ENCODE data around the gene KRTAP4-16.
"Not testable (repeated sequence)": the region's sequence is repeated elsewhere in the genome, so short reads cannot be mapped to it uniquely, and the experiment has no call there.

The KRTAP4-16 gene

DNA sequence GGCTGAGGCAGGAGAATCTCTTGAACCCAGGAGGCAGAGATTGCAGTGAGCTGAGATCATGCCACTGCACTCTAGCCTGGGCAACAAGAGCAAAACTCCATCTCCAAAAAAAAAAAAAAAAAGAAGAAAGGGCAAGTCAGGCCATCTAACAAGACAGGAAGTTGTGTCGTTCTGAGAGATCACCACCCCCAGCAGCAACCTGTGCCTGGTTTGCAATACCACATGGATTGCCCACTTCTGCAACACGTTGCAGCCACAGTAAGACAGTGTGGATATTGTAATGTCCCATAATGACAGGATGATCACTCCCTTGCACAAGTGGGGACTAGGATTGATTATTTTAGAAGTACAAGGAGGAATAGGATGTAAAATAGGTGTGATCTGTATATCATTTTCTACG is 33.0 kb downstream of the KRTAP4-16 start:
- DNase-seq, result no peak

DNA sequence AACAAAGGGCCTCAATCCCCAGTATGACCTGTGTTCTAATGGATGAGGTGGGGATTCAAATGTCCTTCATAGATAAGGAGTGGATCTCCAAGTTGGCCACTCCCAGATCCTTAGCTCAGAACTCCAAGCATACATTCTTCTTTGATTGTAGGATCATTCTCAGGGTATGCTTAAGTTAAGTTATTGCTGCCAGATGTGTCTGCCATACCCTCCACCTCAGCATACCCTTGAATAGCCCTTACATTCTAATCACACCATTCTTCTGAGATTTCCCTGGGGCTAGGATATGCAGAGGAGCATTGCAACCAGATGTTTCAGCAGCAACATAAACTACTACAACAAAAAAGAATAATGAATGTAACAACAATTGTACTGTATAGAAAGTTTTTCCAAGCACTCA is 34.7 kb downstream of the KRTAP4-16 start:
- DNase-seq, result peak; percentile 78

DNA sequence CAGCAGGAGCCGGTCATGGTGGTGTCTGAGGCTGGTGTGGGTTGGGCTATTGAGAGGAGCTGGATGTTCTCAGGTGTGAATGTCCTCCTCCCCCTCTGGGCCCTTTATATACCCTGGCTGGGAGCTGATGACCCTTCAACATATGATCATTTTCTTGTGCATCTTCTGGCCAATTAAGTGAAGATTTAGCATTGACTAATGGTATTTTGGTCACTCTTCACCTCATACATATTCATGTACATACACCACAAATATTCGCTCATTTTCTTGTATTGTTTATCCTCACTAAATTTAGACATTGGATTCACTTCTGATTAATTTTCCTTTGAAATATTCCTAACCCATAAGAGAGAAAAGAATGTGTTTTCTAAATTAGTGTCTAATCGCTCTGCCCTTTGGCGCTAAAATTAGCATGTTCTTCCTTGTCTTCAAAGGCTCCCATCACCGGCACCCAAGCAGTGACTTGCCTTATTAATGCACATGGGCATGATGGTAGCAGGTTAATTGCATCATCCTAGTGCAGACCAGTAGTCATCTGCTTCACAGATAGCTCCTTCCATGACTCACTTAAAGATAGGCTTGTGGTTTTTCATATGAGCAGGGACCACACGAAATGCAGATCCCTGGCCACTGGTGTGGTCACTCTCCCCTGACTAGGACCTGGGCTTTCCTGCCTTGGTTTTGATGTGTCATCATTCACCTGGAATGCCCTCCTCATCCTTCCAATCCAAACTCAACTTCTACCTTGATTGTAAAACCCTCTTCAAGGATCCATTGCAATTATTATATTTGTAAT is 36.0 kb downstream of the KRTAP4-16 start, which contains the start of gene KRTAP2-4:
KRTAP2-4 (minus strand) TSS at position 51 of the 796 bp plus-strand sequence; CDS start at position 17, 34 bp downstream.
- peak; percentile 91 for DNase-seq

DNA sequence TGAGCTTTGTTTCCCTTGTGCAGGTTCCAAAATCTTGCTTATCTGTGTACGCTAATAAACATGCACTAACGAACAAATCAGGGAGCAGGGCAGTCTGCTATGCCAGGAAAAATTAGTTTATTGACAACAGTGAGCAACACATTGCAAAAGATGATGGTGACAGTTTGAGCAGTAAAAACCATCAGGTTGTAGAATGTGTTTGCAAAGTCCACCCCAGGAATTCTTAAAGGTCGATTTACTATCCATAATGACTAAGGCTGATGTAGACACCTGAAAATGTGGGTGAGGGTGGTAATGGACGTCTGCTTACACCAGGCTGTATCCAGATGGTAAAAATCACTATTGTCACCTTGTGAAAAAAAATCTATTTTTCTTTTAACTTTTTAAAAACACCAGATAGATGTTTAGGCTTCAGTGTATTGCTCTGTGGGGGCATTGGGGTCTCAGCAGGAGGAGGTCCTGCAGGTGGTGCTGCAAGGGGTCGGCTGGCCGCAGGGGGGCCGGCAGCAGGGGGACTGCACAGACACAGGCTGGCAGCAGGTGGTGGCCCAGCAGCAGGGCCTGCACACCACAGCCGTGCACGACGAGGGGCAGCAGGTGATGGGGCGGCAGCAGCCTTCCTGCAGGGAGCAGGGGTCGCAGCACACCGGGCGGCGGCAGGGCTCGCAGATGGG is 36.9 kb downstream of the KRTAP4-16 start:
- not testable (repeated sequence) for DNase-seq

DNA sequence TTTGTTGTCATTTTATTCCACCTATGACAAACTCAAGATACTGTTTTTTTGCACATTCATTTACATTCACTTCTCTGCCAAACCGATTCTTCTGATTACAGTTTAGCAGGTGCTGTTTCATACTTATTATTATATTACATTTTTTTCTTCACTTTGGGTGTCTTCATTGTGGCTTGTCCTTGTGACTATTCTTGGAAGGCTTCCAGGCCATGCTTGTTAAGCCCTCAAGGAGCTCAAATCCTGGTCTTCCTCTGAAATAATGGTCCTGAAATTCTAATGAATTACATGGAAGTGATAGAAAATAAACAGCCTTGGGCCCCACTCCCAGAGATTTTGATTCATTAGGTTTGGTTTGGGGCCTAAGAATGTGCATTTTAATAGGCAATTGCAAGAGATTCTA is 37.7 kb downstream of the KRTAP4-16 start:
- no peak for DNase-seq

DNA sequence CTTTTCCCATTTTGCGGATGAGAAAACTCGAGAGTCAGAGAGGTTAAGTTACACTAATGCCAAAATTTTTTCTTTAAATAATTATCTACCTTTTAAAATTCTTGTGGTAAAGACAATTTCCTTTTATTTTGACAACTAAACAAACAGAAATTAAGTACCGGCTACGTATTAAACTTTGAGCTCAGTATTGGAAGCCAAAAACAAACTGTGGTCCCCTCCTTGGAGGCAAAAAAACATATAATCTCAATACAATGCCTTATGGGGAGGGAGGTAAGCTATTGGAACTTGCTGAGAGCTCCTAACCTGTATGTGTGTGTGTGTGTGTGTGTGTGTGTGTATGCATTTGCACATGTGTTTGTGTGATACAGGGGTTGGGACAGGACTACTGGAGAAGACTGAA is 38.6 kb downstream of the KRTAP4-16 start:
- no peak for DNase-seq

DNA sequence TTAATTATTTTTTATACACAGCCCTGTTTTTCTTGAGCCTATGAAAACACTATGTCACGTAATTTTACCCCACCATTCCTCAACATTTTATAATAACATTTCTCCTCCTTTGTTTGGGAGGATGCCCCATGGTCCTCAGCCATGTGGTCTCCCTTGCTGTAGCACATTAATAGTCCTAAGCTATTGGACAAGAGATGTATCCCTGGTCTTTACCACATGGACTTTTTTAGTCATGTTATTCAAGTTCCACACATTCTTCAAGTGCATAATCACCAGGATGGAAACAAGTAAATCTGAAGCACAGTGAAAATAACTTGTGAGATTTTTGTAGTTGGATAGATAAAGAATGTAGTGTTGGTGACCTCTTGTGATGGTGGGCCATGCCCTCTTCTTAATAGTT is 40.0 kb downstream of the KRTAP4-16 start:
- DNase-seq, result peak; percentile 98

DNA sequence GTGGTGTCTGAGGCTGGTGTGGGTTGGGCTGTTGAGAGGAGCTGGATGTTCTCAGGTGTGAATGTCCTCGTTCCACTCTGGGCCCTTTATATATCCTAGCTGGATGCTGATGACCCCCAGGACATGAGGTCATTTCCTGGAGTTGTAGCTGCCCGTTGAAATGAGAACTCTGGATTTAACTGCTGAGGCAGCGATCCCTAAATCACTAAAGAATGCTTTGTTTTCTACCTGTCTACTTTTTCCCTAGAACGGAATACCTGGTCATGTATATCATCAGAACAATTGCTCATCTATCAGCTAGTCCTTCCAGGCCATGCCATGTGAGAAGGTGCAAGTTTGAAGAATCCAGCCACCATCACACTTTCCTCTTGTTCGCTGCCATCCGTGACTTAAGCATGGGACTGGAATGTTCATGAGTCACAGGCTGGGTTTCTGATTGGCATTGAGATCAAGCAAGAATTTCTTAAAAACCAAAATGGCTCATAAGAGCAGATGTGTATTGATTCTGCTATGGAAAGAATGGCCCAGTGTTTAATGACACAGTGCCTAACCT is 41.9 kb downstream of the KRTAP4-16 start, which contains the start of gene KRTAP2-3:
KRTAP2-3 (minus strand) TSS at position 63 of the 553 bp plus-strand sequence. CDS start 64 bp downstream, outside the sequence.
- DNase-seq, result peak; percentile 97

DNA sequence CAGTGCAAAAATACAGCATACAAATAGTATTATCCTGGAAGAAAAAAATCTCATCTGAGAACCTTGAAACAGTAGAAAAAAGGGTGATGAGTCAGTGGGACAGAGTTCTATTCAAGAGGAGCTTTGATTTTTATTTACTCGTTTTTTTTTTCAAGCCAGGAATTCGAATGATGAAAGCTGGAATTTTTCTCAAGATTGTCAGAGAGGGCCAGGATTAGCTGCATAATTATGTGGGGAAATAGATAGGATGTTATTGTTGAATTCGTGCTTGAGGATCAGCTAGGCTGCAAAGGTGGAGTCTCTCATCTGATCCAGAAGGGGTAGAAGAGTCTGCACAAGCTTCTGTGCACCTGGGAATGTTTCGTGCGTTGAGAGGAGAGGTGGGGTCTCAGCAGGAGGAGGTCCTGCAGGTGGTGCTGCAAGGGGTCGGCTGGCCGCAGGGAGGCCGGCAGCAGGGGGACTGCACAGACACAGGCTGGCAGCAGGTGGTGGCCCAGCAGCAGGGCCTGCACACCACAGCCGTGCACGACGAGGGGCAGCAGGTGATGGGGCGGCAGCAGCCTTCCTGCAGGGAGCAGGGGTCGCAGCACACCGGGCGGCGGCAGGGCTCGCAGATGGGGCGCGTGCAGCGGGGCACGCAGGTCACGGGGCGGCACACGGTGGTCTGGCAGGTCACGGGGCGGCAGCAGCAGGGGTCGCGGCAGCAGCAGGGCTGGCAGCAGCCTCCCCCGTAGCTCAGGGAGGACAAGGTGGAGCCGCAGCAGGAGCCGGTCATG is 42.5 kb downstream of the KRTAP4-16 start:
- peak; percentile 96 for DNase-seq

DNA sequence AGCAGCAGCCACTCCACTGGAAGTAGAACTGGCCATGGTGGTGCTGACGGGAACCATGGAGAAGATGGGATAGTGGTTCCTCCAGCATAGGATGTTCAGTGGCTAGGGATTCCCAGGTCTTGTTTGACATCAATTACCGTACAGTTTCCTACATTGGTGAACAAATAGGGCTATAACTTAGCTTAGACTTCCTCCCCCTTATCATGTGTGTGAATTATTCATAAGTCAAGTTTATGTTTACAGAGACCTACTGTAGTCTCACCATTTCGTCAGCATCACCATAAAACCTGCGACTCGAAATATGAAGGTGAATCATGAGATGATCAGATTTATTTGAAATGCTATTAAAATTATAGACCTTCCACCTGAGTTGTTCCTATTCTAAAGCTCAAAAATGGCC is 43.3 kb downstream of the KRTAP4-16 start:
- DNase-seq, result no peak

DNA sequence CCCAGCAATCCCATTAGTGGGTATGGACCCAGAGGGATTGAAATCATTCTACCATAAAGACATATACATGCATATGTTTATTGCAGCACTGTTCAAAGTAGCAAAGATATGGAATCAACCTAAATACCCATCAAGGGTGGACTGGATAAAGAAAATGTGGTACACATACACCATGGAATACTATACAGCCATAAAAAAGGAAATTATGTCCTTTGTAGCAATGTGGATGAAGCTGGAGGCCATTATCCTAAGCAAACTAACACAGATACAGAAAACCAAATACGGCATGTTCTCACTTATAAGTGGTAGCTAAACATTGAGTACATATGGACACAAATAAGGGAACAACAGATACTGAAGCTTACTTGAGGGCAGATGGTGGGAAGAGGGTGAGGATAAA is 44.5 kb downstream of the KRTAP4-16 start:
- DNase-seq, result no peak

DNA sequence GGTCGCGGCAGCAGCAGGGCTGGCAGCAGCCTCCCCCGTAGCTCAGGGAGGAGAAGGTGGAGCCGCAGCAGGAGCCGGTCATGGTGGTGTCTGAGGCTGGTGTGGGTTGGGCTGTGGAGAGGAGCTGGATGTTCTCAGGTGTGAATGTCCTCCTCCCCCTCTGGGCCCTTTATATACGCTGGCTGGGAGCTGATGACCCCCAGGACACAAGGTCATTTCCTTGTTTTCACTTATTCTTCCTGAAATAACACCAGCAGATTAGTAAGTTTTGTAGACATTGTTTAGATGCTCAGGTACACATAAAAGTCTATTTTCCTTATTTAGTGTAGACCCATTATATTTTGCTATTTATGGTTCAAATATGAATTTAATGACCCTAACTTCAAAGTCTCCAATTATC is 46.9 kb downstream of the KRTAP4-16 start, which contains the start of gene KRTAP2-2:
KRTAP2-2 (minus strand) TSS at position 101 of the 400 bp plus-strand sequence; CDS start at position 82, 19 bp downstream.
- not testable (repeated sequence) for DNase-seq

DNA sequence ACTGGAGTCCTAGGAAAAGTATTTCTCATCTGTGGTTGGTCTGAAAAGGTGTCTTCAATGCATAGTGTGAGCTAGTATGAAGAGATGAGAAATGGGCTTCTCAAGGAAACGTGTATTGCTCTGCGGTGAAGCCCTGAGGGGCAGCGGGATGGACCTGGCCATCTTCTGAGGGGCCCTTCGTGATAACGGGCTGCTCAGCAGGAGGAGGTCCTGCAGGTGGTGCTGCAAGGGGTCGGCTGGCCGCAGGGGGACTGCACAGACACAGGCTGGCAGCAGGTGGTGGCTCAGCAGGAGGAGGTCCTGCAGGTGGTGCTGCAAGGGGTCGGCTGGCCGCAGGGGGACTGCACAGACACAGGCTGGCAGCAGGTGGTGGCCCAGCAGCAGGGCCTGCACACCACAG is 47.5 kb downstream of the KRTAP4-16 start:
- not testable (repeated sequence) for DNase-seq

DNA sequence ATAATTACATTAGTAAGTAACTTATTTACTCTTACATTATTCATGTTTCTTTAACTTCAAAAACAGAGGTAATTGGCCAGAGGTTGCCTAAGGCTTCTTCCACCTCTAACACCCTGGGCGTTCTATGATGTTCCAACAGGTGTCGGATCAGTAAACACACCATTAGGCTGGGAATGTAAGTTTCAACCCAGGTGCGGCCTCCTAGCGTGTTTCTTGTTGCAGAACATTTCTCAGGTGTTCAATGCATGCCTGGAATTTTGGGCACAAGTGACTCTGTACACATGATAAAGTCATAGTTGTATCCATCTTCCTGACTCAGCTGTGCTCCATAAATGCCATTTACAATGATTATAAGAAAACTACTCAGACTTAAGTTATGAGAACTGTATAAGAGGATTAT is 48.0 kb downstream of the KRTAP4-16 start:
- DNase-seq, result no peak

DNA sequence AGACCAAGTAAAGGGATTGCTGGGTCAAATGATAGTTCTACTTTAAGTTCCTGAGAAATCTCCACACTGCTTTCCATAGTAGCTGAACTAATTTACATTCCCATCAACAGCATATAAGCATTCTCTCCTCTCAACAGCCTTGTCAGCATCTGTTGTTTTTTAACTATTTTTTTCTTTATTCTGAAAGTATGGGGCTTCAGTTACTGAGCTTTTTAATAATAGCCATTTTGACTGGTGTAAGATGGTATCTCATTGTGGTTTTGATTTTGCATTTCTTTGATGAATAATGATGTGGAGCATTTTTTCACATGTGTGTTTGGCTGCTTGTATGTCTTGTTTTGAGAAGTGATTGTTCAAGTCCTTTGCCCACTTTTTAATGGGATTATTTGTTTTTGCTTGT is 49.4 kb downstream of the KRTAP4-16 start:
- DNase-seq, result peak; percentile 77
